Glomerular visceral epithelial cell (primary cell): ENCODE measurements around the gene LPP.
A peak's percentile ranks its signal among the peaks of the same experiment; 100 is the strongest.

Source experiments
- DNase-seq: peaks from one replicate; pipeline ENCODE4 v3.0.0-alpha.2; 2016; ENCODE audit errors: extremely low spot score

The LPP gene

GRCh38 chr3:188911026-188911850 lies 757.3 kb downstream of the LPP start:
- no peak for DNase-seq

- DNase-seq = no peak
Observed at GRCh38 chr3:188913084-188913483, 759.1 kb downstream of the LPP start.

GRCh38 chr3:188914552-188914951 lies 760.6 kb downstream of the LPP start:
- no peak for DNase-seq

GRCh38 chr3:188915127-188915526 lies 761.2 kb downstream of the LPP start:
- no peak for DNase-seq

- no peak for DNase-seq
Observed at GRCh38 chr3:188916934-188917401, 763.0 kb downstream of the LPP start.

GRCh38 chr3:188918093-188918492 lies 764.1 kb downstream of the LPP start:
- no peak for DNase-seq

- DNase-seq = no peak
Observed at GRCh38 chr3:188923671-188924070, 769.7 kb downstream of the LPP start.

- no peak for DNase-seq
Observed at GRCh38 chr3:188925376-188925775, 771.4 kb downstream of the LPP start.

GRCh38 chr3:188926111-188926510 lies 772.2 kb downstream of the LPP start:
- DNase-seq = no peak

- DNase-seq = no peak
Observed at GRCh38 chr3:188926741-188927511, 773.0 kb downstream of the LPP start.

- DNase-seq = no peak
Observed at GRCh38 chr3:188927971-188928370, 774.0 kb downstream of the LPP start.

- no peak for DNase-seq
Observed at GRCh38 chr3:188929137-188929536, 775.2 kb downstream of the LPP start.

- DNase-seq = no peak
Observed at GRCh38 chr3:188931036-188931435, 777.1 kb downstream of the LPP start.

- peak; percentile 69 for DNase-seq
Observed at GRCh38 chr3:188931531-188931930, 777.6 kb downstream of the LPP start.

GRCh38 chr3:188934989-188935388 lies 781.0 kb downstream of the LPP start:
- no peak for DNase-seq

GRCh38 chr3:188936597-188937107 lies 782.7 kb downstream of the LPP start:
- DNase-seq = no peak

- no peak for DNase-seq
Observed at GRCh38 chr3:188937389-188937788, 783.4 kb downstream of the LPP start.

GRCh38 chr3:188938999-188939398 lies 785.0 kb downstream of the LPP start:
- DNase-seq = no peak

GRCh38 chr3:188939814-188940572 lies 786.0 kb downstream of the LPP start:
- no peak for DNase-seq
